HG02885 (cell line): ENCODE data around the gene RBMS3.
"Not testable (repeated sequence)": the region's sequence is repeated elsewhere in the genome, so short reads cannot be mapped to it uniquely, and the experiment has no call there.

Experiments used
- ATAC-seq: cut with Tn5 transposase; IDR thresholded peaks from one replicate; pipeline ENCODE4 v1.9.1; 2021; ENCODE audit warnings: mild to moderate bottlenecking; ENCODE audit not compliant: unreplicated experiment, poor library complexity

Gene RBMS3

DNA sequence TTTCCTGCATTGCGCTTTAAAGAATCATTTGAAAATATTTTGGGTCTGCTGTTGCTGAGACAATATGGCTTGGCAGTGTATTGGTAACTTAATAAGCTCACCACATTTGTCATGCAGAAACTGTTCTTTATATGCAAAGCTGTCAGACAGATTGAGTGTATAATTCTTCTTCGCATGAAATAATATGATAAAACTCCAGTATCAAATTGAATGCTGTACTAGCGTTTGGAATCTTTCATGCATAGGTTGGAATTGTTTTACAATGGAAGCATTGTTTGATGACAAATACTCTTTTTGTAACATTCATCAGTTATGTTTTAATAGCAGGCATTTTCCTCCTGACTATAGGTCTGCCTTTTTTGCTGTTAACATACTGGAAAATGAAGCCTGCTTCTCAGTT is 53.8 kb downstream of the RBMS3 start:
- no peak for ATAC-seq

- ATAC-seq: no peak
Measured at GRCh38 chr3:29335438-29335837, 54.6 kb downstream of the RBMS3 start.

DNA sequence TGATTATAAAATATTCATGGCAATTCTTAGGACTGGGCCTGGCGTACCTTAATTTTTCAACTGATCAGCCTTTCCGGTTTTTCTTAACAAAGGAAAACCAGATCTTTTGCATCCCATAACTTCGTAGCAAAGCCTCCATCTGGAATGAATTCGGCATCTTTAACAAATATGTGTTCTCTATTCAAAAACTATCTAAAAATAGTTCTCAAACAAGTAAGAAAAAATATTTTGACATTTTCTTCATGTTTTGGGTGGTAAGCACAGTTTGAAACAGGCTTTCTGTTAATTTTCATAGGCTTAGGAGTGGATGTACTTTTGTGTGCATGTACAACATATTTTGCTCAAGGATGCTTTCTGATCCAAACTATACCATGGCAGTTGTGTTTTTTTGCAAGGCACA is 55.1 kb downstream of the RBMS3 start:
- ATAC-seq: no peak

- no peak for ATAC-seq
Measured at GRCh38 chr3:29337565-29337964, 56.7 kb downstream of the RBMS3 start.

DNA sequence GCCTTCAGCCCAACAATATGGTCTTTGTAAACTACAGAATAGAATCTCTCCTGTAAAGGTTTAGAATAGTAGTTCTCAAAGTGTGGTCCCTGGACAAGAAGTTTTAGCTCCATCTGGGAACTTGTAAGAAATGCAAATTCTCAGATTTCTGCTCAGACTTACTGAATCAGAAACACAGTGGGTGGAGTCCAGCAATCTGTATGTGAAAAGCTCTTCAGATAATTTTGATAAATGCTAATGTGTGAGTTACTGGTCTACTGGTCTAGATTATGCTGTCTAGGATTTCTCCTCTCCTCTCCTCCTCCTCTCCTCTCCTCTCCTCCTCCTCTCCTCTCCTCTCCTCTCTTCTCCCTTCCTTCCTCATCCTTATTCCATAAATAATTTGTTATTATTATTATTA is 57.5 kb downstream of the RBMS3 start:
- ATAC-seq: no peak

DNA sequence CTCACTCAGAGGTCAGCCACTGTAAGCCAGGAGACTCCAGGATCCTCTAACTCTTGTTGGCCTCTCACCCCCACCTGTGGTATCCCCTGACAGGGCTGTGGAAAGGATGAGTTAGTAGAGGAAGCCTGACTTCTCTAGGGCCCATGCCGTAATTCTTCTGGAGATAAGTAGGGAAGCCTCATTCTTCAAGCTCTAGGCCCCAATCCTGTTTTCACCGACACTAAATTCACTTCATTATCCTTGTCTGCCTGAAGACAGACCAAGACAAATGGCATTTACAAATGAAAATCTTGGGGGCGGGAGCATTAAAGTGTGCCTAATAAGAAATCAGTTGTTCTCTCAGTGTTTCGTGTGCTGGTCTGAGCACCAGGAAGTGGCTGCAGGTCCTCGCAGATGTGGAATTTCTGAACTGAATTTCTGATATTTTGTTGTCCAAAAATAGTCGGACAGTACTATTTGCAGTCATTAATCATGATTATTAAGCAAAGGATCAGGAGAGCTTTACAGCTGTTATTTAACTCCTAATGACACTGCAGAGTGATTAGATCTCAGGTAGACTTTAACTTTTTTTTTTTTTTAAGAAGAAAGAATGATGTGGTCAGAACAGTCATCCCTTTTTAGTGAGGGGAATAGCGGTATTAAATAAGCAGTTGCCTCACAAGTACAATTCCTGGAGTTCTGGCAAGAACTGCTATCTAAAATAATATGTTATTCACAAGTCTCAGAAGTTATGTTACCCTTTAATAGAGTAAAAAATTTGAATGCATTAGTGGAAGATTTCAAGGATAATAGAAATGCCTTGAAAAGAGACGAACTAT is 58.4 kb downstream of the RBMS3 start:
- no peak for ATAC-seq

GRCh38 chr3:29344154-29344553 is 63.3 kb downstream of the RBMS3 start:
- no peak for ATAC-seq

GRCh38 chr3:29344935-29345334 is 64.1 kb downstream of the RBMS3 start:
- ATAC-seq: no peak

- ATAC-seq: no peak
Measured at GRCh38 chr3:29345516-29346300, 64.8 kb downstream of the RBMS3 start.

DNA sequence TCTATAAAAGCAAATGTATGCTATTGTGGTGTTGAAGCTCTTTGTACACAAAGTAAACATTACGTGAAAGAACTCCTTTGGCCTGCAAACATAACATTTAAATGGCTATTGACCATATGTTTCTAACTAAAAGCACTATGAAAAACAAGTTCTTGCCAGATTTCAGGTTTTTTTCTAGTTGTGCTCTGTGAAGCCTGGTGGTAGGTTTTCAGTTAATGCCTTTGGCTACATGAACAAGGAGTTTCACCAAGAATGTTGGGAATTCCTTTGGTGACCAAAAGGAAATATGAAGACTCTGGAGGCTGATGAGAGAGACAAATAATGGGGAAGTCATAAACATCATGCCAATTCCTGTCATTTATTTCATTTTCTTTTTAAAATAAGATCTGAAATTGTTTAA is 66.0 kb downstream of the RBMS3 start:
- no peak for ATAC-seq

DNA sequence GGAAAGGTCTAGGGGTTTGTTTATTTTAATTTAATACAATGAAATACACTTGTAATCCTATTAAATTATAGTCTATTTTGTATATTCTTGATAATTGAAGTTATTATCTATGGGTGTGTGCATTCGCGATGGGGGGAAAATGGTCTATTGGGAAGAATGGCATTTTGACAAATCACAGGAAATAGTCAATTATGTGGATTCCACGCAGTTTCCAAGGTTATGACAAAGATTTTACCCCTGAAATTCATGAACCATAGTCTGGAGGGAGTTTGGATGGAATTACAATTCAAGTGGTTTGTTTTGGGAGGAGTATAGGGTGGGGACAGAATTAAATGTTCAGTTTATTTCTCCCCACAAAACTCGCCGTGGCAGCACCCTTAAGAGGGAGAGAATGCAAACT is 66.5 kb downstream of the RBMS3 start:
- no peak for ATAC-seq

GRCh38 chr3:29348316-29348715 is 67.4 kb downstream of the RBMS3 start:
- ATAC-seq: no peak

DNA sequence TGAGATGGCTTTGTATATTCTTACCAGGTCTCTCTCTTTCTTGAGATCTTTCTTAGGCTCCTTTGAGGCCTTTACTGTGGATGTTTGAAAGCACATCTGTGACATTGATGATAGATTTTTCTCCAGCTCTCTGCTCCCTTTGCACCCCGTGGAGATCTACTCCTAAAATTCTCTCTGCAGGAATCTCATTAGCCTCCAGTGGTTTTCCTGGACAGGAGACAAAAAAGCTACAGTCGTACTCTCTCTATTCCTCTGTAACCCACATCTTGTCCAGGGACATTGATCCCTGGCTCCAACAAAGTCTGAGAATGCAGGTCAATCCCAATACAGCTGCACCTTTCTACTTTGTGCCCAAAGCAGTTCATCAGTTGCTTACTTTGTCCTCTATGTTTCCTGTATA is 68.2 kb downstream of the RBMS3 start:
- no peak for ATAC-seq

DNA sequence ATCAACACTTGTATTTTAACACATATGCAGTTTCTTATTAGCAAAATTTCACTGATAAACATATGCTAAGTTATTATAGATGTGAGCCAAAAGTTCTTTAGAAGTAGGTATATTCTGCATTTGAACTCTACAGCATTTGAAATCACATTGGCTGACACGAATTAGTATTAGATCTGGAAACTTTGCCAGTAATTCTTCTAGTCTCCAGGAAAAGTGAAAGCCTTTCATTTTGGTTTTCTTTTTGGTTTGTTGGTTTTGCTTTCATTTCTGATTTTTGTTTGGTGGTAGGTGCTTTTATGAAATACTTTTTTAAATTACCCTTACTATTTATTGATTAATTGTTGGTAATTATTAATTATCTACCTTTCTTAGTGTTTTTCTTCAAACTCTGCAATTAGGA is 72.9 kb downstream of the RBMS3 start:
- ATAC-seq: no peak

- ATAC-seq: no peak
Measured at GRCh38 chr3:29354894-29355293, 74.0 kb downstream of the RBMS3 start.

- no peak for ATAC-seq
Measured at GRCh38 chr3:29356062-29356461, 75.2 kb downstream of the RBMS3 start.

DNA sequence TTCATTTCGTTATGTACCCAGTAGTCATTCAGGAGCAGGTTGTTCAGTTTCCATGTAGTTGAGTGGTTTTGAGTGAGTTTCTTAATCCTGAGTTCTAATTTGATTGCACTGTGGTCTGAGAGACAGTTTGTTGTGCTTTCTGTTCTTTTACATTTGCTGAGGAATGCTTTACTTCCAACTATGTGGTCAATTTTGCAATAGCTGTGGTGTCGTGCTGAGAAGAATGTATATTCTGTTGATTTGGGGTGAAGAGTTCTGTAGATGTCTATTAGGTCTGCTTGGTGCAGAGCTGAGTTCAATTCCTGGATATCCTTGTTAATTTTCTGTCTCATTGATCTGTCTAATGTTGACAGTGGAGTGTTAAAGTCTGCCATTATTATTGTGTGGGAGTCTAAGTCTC is 79.4 kb downstream of the RBMS3 start:
- ATAC-seq: not testable (repeated sequence)

DNA sequence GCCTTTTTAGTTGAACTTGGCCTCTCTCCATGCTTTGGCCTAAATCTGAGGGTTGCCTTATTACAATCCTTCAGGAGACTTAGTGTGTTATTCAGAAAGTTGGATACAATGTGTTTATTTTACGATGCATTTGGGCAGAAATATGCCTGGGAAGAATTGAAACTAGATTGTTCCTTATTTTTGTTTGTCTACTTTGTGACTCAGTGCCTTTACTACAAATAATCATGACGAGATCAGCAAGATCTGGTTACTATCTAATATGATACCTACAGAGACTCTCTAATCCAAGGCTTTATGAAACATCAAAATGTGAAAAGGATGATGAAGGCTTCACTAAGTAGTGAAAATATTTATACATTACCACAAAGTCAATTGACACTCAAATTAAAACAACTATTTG is 82.2 kb downstream of the RBMS3 start:
- no peak for ATAC-seq

GRCh38 chr3:29370021-29370420 is 89.2 kb downstream of the RBMS3 start:
- no peak for ATAC-seq

DNA sequence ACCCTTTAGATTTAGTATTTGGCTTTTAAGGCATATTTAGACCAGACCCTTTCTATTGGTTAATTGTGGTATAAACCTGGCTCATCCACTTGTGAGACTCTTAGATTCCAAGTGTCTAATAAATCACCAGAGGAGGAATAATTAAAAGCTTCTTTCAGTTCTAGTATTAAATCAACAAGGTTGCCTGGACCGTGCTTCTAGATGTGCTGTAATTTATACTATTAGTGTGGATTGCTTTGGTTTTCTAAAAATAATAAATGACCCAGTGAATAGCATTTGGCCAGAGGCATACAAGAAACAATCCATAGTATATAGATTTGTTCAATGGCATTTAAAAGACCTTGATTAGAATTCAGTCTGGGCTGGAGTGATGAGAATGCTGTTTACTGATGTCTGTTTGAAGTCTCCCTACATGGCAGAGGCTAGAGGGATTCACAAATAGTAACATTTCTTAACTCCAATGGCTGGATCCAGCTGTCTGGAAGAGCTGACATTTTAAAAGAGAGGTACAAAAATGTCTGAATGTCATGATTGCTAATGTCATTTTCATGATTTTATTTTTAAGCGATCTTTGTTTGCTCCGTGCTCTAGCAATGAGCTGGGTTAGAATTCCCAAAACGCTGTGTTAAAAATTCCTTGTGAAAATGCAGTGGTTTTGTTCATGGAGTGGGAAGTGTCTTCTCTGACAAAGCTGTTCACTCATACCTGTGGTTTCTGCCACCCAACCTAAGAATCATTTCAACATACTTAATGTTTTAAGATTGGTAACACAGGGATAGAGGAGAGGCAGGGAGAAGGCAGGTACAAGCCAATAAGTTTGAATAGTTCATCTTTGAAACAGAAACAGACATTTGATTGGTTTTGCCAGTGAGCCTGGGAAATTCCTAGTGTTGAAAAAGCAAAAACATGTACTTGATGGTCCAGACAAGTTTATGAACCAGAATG is 89.9 kb downstream of the RBMS3 start:
- ATAC-seq: no peak
